Colonic mucosa (tissue), 4 donors: Measurements from ENCODE around the gene ERH. TPM values are rescaled to one million over a fixed set of nuclear protein-coding genes. Genes with fewer than 3 reads are reported as not detected.

Experiments used
- DNase-seq: peaks from one replicate; pipeline ENCODE4 v3.0.0-alpha.2; 2020
- H3K27ac ChIP-seq: fragments of 200-600 bp; one replicate; pipeline ENCODE4 v1.8.0; 2021
- H3K27me3 ChIP-seq: fragments of 200-600 bp; one replicate; pipeline ENCODE4 v1.8.0; 2021
- H3K36me3 ChIP-seq: fragments of 200-600 bp; one replicate; pipeline ENCODE4 v1.8.0; 2021
- H3K4me1 ChIP-seq: fragments of 200-600 bp; one replicate; pipeline ENCODE4 v1.8.0; 2021; ENCODE audit warnings: mild to moderate bottlenecking
- H3K4me3 ChIP-seq: fragments of 200-600 bp; one replicate; pipeline ENCODE4 v1.8.0; 2021
- H3K9ac ChIP-seq, 2 donors: one replicate each; pipeline ENCODE4 v1.7.0; 2013; ENCODE audit warnings: control low read depth in 2 of 2, low read depth in 2 of 2, low read length in 2 of 2
- H3K9me3 ChIP-seq: fragments of 200-600 bp; one replicate; pipeline ENCODE4 v1.8.0; 2021
- CTCF ChIP-seq: fragments of 200-600 bp; IDR thresholded peaks from one replicate; pipeline ENCODE4 v1.8.0; 2022; ENCODE audit warnings: antibody characterized with exemption, mild to moderate bottlenecking
- intact Hi-C: fragments of 100-400 bp; cut with DNase I; formaldehyde crosslinking; loops from one replicate; pipeline ENCODE4 v1.14.1; 2022
- total RNA-seq, 2 donors: library from RNA; stranded (reverse); fragmentation: NEBNext Ultra II Directional in 1 of 2; extraction: Animal tissue kit (Norgen Biotek cat#: 25700) in 1 of 2; gene quantifications; one replicate each; pipeline ENCODE4 v1.2.1, GENCODE V29; 2021
- donor health status: healthy.
- donor health status: DM: no; HTN: no; CAD: no.
- donor health status: DM: no; HTN: no; CAD: no.

Gene ERH
- total RNA-seq, 2 donors from 2014 or later = 118 to 192 TPM

GRCh38 chr14:69366761-69367160, 31.3 kb downstream of the ERH start:
- no peaks in the 10 kb centered on the region for H3K27me3 ChIP-seq
- intact Hi-C loops = no loop called here

GRCh38 chr14:69366069-69366468, 32.0 kb downstream of the ERH start:
- intact Hi-C loops = no loop called here
- H3K27ac ChIP-seq = no peak overlapping the region
- no peaks in the 10 kb centered on the region for H3K36me3 ChIP-seq
- no peaks in the 10 kb centered on the region for H3K4me1 ChIP-seq
- no peak overlapping the region for H3K4me3 ChIP-seq
- no peak overlapping the region for H3K9ac ChIP-seq
- TF ChIP-seq CTCF = no peak
- DNase-seq = no peak
- no peaks in the 10 kb centered on the region for H3K27me3 ChIP-seq
- H3K9me3 ChIP-seq = no peaks in the 10 kb centered on the region

More at GRCh38 chr14:69366761-69367160, 31.3 kb downstream of the ERH start:
- Histone ChIP-seq H3K4me3 (no peak overlapping the region), H3K27ac (no peak overlapping the region), H3K36me3 (no peaks in the 10 kb centered on the region), H3K9ac (no peak overlapping the region), H3K4me1 (no peaks in the 10 kb centered on the region), H3K9me3 (no peaks in the 10 kb centered on the region)
- TF ChIP-seq CTCF = no peak
- no peak for DNase-seq

- DNase-seq = no peak
- H3K4me3 ChIP-seq = no peak overlapping the region
- no peaks in the 10 kb centered on the region for H3K27me3 ChIP-seq
- no peak for TF ChIP-seq CTCF
- no peaks in the 10 kb centered on the region for H3K36me3 ChIP-seq
- H3K4me1 ChIP-seq = no peaks in the 10 kb centered on the region
- intact Hi-C loops = no loop called here
- H3K9me3 ChIP-seq = no peaks in the 10 kb centered on the region
- H3K27ac ChIP-seq = no peak overlapping the region
- no peak overlapping the region for H3K9ac ChIP-seq
Observed at GRCh38 chr14:69364378-69364777, 33.7 kb downstream of the ERH start.

GRCh38 chr14:69363964-69364363, 34.1 kb downstream of the ERH start:
- TF ChIP-seq CTCF = no peak
- intact Hi-C loops = no loop called here
- H3K9me3 ChIP-seq = no peaks in the 10 kb centered on the region
- no peaks in the 10 kb centered on the region for H3K36me3 ChIP-seq
- no peak overlapping the region for H3K27ac ChIP-seq
- no peak overlapping the region for H3K9ac ChIP-seq
- no peak for DNase-seq
- H3K4me1 ChIP-seq = no peaks in the 10 kb centered on the region
- no peak overlapping the region for H3K4me3 ChIP-seq
- H3K27me3 ChIP-seq = no peaks in the 10 kb centered on the region

- Histone ChIP-seq H3K27me3 (no peaks in the 10 kb centered on the region), H3K36me3 (no peaks in the 10 kb centered on the region), H3K27ac (no peak overlapping the region), H3K4me3 (no peak overlapping the region), H3K4me1 (no peaks in the 10 kb centered on the region), H3K9ac (no peak overlapping the region), H3K9me3 (no peaks in the 10 kb centered on the region)
- intact Hi-C loops = no loop called here
- DNase-seq = no peak
- no peak for TF ChIP-seq CTCF
Observed at GRCh38 chr14:69363055-69363454, 35.0 kb downstream of the ERH start.
